NCI-H524 (cell line): ENCODE measurements around the gene CSF2.
"Not testable (repeated sequence)": the region's sequence is repeated elsewhere in the genome, so short reads cannot be mapped to it uniquely, and the experiment has no call there.

Experiments
- DNase-seq, 2 experiments: peaks; one replicate each; lab custom pipeline; 2025; lab: John Stamatoyannopoulos, UW

CSF2 gene

DNA sequence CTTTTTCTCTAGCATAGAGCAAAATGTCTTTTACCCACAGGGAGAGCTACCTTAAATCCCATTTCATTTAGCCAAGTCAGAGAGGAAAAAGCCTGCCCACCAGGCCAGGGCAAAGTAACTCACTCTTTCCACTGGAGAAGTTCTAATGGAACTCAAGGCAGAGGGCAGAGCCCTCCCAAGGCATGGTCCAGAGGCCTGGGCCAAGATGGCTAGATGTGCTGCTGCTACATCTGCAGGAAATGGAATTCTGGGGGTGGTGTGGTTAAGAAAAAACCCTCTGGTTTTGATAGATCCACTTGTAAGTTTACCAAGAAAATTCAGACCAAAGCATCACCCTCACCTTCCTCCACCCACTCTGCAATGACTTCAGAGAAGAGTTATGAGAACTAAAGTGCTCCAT lies 37.3 kb downstream of the CSF2 start:
- no peak for DNase-seq

GRCh38 chr5:132112111-132112510 lies 38.5 kb downstream of the CSF2 start:
- no peak for DNase-seq

DNA sequence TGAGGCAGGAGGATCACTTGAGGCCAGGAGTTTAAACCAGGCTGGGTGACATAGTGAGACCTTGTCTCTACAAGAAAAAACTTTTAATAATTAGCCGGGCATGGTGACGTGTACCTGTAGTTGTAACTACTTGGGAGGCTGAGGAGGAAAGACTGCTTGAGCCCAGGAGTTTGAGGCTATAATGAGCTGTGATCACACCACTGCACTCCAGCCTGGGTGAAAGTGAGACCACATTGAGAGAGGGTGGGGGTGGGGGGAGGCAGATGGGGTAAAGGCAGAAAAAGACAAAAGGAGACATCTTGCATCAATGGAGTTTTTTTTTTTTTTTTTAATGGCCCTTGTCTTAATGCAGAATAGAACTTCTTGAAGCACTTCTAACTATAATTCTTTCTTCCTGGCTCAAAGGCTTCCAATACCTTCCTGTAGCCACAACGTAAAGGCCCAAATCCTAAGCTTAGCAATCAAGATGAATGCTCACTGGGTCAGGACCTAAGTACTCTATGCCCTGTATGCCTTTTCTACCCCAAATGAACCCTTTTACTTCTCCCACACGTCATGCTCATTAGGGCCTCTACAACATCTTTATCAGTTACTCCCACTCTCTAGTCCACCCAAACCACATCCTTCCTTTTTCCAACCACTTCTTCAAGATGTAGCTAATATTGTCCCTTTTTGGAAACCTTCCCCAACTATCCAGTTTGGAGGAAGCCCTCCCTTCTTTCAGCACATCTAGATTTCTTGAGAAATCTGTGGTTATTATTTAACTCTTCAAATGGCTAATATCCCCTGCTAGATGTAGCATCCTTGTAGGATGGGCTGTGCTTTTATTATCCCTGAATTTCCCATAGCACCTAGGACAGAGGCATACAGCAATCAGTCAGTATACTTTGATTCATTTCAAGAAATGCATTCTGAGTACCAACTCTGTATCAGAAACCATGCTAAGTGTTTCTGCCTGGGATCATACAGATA lies 40.8 kb downstream of the CSF2 start:
- DNase-seq = no peak

- no peak for DNase-seq
Observed at GRCh38 chr5:132115375-132115774, 41.8 kb downstream of the CSF2 start.

DNA sequence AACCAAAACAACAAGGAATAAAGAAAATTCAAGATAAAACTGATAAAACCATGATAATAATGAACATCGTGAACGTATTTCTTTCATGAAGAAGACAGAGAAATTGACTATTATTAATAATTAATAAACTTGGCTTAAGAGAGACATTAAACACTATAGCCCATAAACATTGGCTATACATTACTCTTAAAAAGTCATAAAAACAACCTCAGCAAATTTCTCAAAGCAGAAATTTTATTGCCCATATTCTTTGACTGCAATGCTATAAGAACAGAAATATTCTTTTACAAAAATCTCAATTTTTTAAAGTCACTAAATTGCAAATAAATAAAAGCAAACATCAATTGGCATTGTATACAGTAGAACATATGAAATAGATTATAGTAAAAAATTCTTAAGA lies 42.5 kb downstream of the CSF2 start:
- no peak for DNase-seq

- DNase-seq = not testable (repeated sequence)
Observed at GRCh38 chr5:132116909-132117489, 43.4 kb downstream of the CSF2 start.

DNA sequence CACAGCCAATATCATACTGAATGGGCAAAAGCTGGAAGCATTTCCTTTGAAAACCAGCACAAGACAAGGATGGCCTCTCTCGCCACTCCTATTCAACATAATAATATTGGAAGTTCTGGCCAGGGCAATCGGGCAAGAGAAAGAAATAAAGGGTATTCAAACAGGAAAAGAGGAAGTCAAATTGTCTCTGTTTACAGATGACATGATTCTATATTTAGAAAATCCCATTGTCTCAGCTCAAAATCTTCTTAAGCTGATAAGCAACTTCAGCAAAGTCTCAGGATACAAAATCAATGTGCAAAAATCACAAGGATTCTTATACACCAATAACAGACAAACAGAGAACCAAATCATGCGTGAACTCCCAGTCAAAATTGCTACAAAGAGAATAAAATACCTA lies 47.1 kb downstream of the CSF2 start:
- not testable (repeated sequence) for DNase-seq

DNA sequence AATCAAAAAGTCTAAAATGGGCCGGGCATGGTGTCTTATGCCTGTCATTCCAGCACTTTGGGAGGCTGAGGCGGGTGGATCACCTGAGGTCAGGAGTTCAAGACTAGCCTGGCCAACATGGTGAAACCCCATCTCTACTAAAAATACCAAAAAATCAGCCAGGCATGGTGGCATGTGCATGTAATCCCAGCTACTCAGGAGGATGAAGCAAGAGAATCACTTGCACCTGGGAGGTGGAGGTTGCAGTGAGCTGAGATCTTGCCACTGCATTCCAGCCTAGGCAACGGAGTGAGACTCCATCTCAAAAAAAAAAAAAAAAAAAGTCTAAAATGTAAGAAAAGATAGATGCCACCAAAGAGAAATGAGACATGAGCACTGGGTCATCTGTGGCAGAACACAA lies 49.4 kb downstream of the CSF2 start:
- DNase-seq = not testable (repeated sequence)

- DNase-seq = not testable (repeated sequence)
Observed at GRCh38 chr5:132123578-132123977, 50.0 kb downstream of the CSF2 start.
